Stimulated activated CD4-positive, alpha-beta T cell treated with anti-CD3 and anti-CD28 coated beads, Interleukin-1b, Interleukin-23, amount 100 ng/mL, for 48 hours (primary cell): ENCODE results near the gene KIDINS220.
A peak's percentile ranks its signal among the peaks of the same experiment; 100 is the strongest.

Experiments used
- DNase-seq: peaks from one replicate; pipeline ENCODE4 v3.0.0-alpha.2; 2020

The KIDINS220 gene

DNA sequence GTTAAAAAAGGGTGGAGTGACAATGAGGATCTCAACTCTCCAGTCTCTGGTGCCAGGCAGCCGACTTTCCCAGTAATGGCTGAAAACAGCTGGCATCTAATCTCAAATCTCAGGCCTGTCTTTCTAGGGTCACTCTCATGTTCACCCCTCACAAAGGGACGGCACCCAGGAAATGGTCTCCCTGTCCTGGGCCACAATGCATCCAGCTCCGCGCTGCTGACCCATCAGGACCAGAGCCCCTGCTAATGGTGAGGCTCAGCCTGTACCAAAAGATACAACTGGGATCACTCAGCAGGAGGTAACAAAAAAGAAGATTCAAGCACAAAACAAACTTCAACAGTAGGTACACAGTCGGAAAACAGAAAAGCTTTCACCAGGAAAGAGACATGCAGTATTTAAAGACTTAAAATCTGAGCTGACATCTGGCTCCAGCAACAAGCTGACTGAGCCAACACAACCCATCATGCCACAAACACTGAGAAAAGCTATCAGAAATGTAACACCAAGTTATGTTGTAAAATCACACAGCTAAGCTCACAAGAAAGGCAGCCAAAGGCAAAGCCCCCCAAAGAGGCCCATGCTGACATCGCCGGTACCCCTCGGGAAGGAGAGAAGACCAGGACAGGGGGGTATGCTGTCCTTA lies 13.6 kb upstream of the KIDINS220 start:
- no peak for DNase-seq

DNA sequence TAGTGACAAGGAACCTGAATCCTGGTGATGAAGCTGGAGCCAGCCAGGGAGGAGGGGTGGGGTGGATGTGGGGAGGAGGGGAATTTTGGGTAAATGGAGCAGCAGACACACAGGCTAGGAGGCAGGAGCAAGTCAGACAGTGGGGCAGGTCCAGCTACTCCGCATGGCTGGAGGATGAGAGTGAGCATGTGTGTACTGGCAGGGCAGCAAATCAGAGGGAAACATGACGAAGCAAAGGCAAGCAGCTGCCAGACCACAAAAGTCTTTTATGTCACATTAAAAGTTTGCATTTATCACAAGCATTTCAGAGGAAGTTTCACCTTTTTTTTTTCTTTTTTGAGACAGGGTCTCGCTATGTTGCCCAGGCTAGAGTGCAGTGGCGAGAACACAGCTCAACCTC lies 11.9 kb upstream of the KIDINS220 start:
- DNase-seq, result no peak

DNA sequence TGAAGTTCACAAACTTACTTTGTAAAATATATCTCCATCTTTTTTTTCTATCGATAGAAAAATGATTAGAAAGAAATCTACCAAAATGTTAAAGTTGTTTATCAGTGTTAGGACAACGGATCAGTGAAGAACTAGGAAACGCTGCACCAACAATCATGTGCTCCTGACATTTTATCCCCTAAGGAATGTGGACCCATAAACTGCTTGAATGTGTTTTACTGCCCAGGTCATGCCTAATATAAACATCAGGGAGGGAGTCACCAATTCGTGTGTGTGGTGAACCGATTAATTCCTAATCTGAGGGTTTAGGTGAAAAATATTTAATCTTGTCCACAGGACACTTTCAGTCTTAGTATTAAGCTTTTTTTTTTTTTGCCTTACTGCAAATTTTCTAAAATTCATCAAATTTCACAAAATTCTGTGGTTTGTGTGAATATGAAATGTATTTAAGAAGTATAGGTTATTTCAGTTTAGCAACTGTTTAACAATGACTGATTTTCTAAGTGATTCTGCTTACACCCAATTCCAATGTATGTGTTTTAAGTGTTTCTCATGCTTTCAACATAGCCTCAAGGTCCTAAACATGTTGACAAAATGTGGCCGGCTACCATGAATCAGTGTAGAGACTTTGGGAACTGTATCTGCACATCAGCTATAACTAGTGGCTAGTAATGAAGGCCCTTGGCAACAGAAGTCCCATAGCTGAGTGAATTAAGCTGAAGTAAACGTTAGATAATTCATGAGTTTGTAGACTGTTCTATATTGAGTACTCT lies 11.1 kb upstream of the KIDINS220 start:
- DNase-seq, result no peak

DNA sequence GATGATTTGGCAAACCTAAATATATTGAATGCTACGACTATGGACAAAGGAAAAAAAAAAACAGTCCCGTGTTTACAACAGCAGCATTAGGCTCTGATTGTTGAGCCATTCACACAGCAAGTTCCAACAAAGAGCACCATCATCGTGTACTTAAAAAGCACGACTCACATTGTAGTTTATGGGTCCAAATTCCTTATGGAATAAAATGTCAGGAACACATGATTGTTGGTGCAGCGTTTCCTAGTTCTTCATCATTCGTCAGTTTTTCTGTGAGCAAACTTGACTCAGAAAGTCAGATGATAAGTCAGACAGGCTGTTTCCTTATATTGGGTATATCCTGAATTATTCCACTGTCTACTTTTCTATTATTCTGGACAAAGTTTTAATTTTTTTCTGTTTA lies 10.0 kb upstream of the KIDINS220 start:
- no peak for DNase-seq

DNA sequence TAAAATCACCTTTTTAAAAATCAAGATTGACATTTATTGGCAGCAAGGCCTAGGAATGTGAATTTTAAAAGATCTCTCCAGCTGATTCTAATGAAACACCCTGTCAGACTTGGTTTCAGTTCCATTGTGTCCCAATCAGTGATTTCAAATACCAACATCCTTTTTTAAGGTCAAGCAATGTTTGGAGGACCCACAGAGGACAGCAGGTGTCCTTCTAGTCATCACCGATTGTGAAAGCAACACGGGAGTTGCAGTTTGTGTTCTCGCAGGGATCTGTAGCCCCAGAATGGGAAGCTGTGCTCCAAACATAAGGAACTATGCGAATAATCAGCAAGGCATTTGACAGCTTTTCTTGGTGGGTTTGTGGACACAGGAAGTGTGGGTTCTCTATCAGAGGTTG lies 4.5 kb upstream of the KIDINS220 start:
- DNase-seq, result no peak

DNA sequence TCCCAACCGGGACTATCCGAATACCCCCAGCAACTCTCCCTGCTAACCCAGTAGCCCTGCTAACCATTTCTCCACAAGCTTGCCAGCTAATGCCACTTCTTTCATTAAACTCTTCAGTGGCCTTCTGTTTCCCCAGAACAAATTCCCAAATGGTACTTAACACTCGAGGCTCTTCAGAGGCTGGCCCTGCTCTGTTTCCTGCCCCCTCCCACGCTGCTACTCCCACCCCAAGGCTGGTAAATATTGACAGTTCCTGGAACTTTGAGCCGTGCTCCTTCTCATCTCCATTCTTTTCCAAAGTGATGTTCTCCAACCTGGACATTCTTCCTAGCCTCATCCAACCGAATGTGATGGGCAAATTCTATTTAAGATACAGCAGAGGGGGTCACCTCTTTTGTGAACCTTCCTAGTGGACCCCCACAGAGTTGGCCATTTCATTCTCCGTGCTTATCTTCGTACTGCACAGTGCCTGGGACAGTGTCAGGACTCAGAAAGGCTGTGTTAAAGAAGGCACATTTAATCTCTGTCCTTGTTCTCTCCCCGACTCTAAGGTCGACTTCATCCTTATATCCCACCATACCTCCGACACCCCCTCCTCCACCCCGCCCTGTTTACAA lies 3.2 kb upstream of the KIDINS220 start:
- no peak for DNase-seq

DNA sequence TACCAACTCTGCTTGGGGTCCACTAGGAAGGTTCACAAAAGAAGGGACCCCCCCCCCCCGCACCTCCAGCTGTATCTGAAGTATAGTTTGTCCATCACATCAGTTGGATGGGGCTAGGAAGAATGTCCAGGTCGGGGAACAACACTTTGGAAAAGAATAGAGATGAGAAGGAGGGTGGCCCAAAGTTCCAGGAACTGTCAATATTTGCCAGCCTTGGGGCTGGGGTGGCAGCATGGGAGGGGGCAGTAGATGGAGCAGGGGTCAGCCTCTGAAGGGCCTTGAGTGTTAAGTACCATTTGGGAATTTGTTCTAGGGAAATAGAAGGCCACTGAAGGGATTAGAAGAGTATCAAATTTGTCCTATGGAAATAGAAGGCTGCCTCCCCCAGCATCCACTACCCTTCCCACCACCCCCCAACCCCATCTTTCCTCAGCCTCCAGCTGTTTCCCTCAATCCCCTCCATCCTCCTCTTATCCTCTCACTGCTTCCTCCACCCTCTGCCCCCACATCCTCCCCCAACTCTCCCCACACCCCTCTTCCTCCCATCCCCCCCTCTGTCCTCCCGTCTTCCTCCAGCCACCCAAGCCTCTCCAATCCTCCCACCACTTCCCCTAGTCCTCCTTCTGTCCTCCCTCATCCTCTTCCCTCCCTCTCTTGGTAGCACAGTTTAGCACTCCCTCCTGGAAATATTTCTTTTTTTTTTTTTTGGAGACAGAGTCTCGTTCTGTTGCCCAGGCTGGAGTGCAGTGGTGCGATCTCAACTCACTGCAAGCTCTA lies 2.0 kb upstream of the KIDINS220 start:
- DNase-seq, result no peak

DNA sequence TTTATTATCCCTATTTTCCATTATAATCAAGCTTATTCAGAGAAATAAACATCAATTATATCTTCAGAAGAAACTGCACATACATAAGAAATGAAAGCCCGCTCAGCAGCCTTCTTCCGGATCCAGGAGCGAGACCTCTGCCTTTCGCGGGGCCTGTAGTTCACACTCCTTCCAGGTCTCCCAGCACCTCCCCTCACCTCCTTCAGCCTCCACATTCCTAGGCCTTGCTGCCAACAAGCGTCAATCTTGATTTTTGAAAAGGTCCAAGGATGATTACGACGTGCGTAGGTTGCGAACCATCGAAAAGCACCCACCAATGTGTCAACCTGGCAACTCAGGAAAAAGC lies 355 bp upstream of the KIDINS220 start:
- no peak for DNase-seq

DNA sequence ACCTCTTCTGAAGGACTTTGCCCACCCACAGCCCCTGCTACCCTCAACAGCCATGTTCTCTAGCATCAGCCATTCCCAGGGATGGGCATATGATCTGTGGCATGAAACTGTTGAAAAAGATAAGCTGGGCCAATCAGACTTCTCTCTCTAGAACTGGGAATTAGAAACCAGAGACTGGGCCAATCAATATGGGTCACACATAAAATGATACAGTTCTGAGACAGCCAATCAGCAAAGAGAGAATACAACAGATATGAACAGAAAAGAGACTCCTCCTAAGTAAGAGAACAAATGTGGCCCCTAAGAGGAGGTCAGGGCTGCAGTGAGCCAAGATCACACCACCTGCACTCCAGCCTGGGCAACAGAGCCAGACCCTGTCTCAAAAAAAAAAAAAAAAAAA lies 2.1 kb downstream of the KIDINS220 start:
- no peak for DNase-seq

DNA sequence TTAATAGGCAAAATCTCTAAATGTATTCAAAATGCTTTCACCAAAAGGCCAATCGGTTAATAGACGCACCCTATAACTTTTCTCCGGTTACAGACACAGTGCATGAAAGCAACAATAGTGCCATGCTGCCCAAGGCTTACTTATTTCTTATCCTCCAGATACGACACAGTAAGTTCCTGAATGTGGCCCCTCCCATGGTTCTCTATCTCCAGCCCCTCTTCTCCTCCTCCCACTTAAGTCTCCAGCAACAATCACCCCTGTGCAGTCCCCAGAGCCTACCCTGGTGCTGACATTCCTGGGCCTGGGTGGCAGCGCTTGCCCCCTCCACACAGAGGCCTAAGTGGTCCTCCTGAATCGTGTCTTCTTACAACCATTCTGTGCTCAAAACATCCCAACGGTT lies 3.6 kb downstream of the KIDINS220 start:
- DNase-seq, result no peak

DNA sequence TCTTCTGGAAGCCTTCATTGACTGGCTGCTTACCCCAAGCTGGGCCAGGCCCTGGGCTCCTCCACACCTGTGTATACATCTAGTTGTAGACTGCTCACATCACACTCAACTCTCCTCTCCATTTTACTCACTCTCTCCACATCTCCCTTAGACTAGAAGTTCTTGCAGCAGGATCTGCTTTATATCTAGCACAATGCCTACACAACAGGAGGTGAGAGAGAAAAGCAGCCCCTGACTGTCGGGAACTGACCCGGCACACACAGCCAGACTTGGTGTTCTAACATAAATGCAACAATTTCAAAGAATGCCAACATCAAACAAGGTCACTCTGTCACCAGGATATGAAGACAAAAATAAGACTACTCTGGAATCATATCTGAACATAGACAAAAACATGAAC lies 5.9 kb downstream of the KIDINS220 start:
- DNase-seq, result no peak

DNA sequence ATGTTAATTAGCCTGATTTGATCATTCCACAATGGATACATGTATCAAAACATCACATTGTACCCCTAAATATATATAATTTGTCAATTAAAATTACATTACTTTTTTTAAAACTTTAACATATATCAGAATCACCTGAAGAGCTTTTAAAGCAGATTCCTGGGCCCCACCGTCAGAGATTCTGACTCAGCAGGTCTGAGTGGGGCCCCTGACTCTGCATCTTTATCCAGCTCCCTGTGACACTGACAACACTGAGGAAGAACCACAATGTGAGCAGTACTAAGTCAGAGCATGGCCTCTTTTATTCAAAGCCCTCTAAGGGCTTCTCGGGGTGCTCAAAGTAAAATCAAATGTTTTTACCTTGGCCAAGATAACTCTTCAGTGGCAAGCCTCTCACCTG lies 9.7 kb downstream of the KIDINS220 start:
- no peak for DNase-seq

DNA sequence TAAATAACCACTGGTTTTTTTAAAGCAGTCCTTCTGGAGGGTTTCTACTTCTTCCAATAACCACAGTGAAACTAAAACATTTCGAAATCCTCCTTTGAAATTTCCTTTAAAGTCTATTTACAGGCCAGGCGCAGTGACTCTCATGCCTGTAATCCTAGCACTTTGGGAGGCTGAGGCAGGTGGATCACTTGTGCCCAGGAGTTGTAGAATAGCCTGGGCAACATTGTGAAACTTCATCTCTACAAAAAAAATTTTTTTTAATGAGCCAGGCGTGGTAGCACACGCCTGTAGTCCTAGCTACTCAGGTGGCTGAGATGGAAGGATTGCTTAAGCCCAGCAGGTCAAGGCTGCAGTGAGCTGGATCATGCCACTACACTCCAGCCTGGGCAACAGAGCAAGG lies 15.2 kb downstream of the KIDINS220 start:
- DNase-seq, result no peak

DNA sequence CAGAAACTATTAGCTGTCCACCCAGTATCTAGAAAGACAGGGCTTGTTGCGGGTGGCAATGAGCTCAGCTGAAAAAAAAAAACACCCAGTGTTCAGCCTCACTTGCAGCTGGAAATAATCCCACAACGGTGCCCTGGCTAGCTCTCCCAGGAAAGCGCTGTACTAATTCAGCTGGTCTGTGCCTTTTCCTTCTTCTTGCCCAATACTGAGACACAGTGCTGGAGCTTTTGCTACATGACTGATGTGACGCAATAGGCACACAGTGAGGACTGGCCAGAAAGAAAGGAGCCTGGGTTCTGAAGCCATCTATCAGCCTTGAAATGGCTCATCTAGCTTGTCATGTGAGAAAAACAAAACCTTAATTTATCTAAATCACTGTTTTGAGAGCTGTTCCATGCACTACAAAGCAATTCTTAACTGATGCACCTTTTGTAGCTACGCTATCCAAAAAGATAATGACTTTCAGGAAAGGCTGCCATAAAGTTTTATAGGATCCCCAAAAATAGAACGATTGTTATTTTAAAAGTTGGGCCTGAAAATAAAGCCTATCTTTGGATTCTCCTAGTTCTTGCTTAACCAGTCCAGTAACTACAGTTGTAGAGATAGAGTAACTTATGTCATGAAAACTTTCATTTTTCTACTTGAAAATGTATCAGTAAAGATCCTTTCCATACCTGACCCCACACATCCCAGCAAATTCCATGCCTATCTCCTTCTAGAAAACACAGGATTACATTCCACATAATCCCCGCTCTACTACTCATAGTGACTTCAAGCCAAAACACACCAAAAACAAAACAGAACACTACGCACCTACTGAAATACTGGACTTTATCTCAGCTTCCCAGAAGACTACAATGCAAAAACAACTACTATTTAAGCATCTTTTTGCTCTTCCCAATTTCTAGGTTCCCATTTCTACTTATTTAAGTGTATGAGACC lies 15.9 kb downstream of the KIDINS220 start:
- no peak for DNase-seq

DNA sequence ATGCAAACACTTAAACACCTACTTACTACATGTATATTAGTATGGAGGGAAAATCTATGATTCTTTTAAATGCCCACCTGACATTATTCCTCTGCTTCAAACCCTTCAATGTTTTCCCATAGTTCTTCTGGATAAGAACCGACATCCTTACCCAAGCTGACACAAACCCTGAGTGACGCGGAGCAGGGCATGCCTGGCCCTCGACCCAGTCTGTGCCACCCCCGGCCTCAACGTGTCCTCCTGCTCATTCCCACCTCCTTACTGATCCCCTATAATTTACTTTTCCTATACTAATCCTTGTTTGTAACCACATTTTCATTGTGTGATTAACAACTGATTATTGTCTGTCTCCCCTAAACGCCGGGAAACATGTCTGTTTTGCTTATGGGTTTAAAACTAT lies 17.5 kb downstream of the KIDINS220 start:
- DNase-seq, result no peak

DNA sequence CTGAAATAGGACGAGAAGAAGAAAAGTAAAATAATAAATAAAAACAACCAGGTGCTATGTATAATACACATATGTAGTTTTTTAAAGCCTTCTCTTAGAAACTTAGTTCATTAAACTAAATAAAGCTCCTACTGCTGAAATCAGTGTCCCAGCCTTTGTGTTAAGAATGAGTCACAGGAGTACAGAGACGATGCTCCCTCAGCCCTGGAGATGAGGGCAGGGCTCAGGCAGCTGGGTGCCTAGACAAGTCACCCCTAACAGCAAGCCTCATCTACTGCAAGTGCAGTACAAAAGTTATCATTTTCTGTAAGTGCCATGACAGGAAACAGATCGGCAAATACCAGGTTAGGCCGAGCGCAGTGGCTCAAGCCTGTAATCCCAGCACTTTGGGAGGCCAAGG lies 18.2 kb downstream of the KIDINS220 start:
- DNase-seq, result no peak

DNA sequence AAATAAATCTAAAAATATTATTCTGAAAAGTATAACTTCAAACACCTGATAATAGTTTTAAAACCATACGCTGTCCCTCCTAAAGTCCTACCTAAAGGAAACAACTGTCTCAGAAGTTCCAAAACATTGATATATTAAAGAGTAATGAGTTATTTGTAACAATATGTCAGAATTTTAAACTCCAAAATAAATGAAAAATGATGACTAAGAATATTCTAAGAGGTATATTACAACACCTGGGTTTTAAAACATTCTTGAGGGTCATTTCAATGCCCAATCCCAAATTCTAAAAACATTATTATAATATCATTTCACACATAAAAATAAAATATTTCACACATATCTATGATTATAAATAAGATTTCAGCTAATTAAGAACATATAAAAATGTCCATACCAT lies 20.2 kb downstream of the KIDINS220 start:
- no peak for DNase-seq

DNA sequence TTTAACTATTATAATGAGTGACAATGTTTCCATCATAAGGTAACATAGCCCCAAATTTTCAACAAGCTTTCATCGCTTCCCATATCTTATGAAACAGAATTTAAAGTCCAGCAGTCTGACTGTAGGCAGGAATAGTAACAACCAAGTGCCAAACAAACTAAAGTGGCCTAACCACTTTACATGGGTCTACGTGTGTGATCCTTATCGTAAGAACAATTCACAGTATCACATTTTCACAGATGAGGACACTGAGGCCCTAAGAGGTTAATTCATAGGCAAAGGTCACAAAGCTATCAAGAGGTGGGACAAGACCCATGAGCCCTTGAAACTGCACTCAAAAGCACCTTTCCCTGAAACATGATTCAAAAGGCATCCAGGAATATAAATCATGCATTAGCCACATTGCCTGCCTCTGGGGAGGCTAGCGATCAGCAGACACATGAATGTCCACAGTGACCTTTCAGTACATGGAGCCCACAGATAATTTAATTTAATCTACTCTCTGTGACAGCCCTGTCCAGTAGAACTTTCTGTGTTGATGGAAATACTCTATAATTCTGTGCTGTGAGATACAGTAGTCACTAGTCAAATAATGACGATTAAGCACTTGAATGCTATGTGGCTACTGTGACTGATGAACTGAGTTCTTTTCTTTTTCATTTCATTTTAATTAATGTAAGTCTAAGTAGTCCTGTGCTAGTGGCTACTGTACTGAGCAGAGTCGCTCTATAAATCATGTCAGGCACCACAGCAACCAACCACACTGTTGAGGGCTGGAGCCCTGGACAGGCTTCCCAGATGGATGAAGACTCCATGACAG lies 30.3 kb downstream of the KIDINS220 start:
- DNase-seq, result no peak

DNA sequence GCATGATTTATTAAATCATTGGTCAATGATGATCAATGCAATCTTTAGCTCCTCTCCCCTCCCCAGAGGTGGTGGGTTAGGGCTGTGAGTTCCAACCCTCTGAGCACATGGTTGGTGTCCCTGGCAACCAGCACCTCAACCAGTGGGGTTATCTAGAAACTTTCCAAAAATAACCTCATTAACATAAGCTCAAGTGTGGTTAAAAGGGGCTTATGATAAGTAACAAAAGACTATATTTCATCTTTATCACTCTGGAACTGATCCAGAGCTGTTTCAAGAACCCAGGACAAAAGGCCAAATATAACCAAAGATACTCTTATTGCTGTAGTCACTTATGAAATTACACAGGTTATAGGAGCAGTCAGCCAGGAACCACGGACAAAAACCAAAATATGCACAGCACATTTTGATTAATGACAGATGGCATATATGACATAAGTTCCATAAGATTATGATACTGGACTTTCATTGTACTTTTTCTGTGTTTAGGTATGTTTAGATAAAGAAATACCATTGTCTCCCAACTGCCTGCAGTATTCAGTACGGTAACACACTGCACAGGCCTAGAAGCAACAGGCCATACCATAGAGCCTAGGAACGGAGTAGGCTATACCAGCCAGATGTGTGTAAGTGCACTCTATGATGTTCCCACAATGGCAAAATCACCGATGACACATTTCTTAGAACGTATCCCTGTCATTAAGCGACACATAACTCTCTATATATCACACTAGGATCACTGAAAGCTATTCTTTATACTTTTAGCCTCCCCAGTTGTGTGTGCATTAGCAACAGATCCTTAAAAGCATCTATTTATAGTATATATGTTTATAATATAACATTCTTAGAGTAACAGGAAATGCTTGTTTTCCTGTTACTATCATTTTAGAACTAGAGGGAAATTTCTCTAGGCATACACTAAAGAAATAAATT lies 31.9 kb downstream of the KIDINS220 start:
- DNase-seq, result no peak

DNA sequence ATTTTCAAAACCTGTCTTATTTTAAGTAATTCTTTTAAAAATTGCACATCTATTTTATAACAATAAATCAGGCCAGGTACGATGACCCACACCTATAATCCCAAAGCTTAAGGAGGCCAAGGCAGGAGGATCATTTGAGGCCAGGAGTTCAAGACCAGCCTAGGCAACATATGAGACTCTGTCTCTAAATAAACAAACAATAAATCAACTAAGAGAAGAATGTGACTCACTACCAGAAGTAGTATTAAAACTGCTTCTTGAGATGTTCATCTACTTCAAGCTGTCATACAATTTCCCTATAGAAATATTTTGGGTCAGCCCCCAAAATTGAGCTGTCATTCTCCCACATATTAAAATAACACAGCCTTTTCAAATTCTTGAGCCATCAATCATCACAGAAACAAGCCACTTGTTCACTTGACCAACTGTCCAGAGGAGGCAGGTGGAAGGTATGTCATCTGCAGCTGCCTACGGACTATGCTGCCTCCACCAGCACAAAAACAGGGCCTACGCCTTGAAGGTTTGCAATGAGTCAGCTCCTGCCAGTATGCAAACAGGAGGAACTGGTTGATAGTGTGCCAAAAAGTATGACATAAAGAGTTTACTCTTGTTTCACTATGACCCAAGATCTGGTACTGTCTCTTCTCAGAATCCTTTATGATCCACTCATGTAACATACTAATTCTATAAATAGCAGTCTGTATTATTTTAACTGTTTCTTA lies 33.6 kb downstream of the KIDINS220 start:
- DNase-seq, result peak; percentile 69
